Right atrium auricular region (tissue), 2 donors: ENCODE measurements around the gene PRG2. TPM values are rescaled to one million over a fixed set of nuclear protein-coding genes. Genes with fewer than 3 reads are reported as not detected.

ENCODE experiments used
- DNase-seq: peaks from one replicate; pipeline ENCODE4 v3.0.0-alpha.2; 2019; ENCODE audit warnings: low spot score
- H3K27ac ChIP-seq, 2 donors: fragments of 200-600 bp; sonication (generic); 1 replicate in 1 of 2; 2 replicates in 1 of 2; pipeline ENCODE4 v1.5.1; 2016 to 2019
- H3K27me3 ChIP-seq, 2 donors: fragments of 200-600 bp; sonication (generic); one replicate each; pipeline versions ENCODE4 v1.5.1 to v1.6.0; 2017 to 2019
- H3K36me3 ChIP-seq: fragments of 200-600 bp; sonication (generic); one replicate; pipeline ENCODE4 v1.5.1; 2016
- H3K4me1 ChIP-seq, 2 donors: fragments of 200-600 bp; sonication (generic); one replicate each; pipeline versions ENCODE4 v1.5.1 to v1.6.0; 2017 to 2019
- H3K4me3 ChIP-seq, 2 donors: fragments of 200-600 bp; sonication (generic); 1 replicate in 1 of 2; 2 replicates in 1 of 2; pipeline ENCODE4 v1.5.1; 2017 to 2019; ENCODE audit warnings: mild to moderate bottlenecking in 1 of 2, moderate library complexity in 1 of 2
- H3K9me3 ChIP-seq, 2 donors: fragments of 200-600 bp; sonication (generic); one replicate each; pipeline ENCODE4 v1.5.1; 2019
- CTCF ChIP-seq, 2 donors: fragments of 200-600 bp; sonication (generic); IDR thresholded peaks; one replicate each; pipeline ENCODE4 v1.5.1; 2019; ENCODE audit warnings: antibody characterized with exemption in 2 of 2
- total RNA-seq, 2 donors: library from RNA; depleted of rRNA; stranded (reverse); fragments of >200 nt; gene quantifications; one replicate each; pipeline ENCODE4 v1.1.0, GENCODE V29; 2016

PRG2 gene
- total RNA-seq, 2 donors from 2014 or later = not detected

GRCh38 chr11:57419146-57419545, 28.7 kb upstream of the PRG2 start:
- Histone ChIP-seq H3K4me3 (no peak overlapping the region), H3K9me3 (no peaks in the 10 kb centered on the region), H3K27me3 (no peaks in the 10 kb centered on the region), H3K36me3 (peaks cover 63% of the 10 kb centered on the region), H3K27ac (no peak overlapping the region), H3K4me1 (peaks cover 0 to 16% of the 10 kb centered on the region in 2 donors)
- DNase-seq = no peak
- TF ChIP-seq CTCF (IDR thresholded peaks at IDR 0.05) = no peak

- TF ChIP-seq CTCF (IDR thresholded peaks at IDR 0.05) = no peak
- H3K27ac ChIP-seq = no peak overlapping the region
- no peak overlapping the region for H3K4me3 ChIP-seq
- H3K36me3 ChIP-seq = peaks cover 65% of the 10 kb centered on the region
- H3K27me3 ChIP-seq = no peaks in the 10 kb centered on the region
- no peaks in the 10 kb centered on the region for H3K9me3 ChIP-seq
- H3K4me1 ChIP-seq = peaks cover 0 to 11% of the 10 kb centered on the region in 2 donors
- DNase-seq = no peak
Observed at GRCh38 chr11:57418131-57418530, 27.7 kb upstream of the PRG2 start.

- Histone ChIP-seq H3K36me3 (peaks cover 71% of the 10 kb centered on the region), H3K9me3 (no peaks in the 10 kb centered on the region), H3K27me3 (no peaks in the 10 kb centered on the region), H3K27ac (no peak overlapping the region), H3K4me3 (no peak overlapping the region), H3K4me1 (peaks cover 0 to 12% of the 10 kb centered on the region in 2 donors)
- peak; percentile 70 for DNase-seq
- TF ChIP-seq CTCF (IDR thresholded peaks at IDR 0.05) = no peak
Observed at GRCh38 chr11:57417056-57417455, 26.6 kb upstream of the PRG2 start.

- Histone ChIP-seq H3K9me3 (no peaks in the 10 kb centered on the region), H3K27ac (no peak overlapping the region), H3K4me1 (peaks cover 0 to 12% of the 10 kb centered on the region in 2 donors), H3K36me3 (peaks cover 75% of the 10 kb centered on the region), H3K27me3 (no peaks in the 10 kb centered on the region), H3K4me3 (no peak overlapping the region)
- no peak for DNase-seq
- no peak for TF ChIP-seq CTCF (IDR thresholded peaks at IDR 0.05)
Observed at GRCh38 chr11:57416436-57416835, 26.0 kb upstream of the PRG2 start.

- Histone ChIP-seq H3K9me3 (no peaks in the 10 kb centered on the region), H3K4me1 (peaks cover 0 to 12% of the 10 kb centered on the region in 2 donors), H3K36me3 (peaks cover 84% of the 10 kb centered on the region), H3K27me3 (no peaks in the 10 kb centered on the region), H3K4me3 (no peak overlapping the region), H3K27ac (no peak overlapping the region)
- no peak for TF ChIP-seq CTCF (IDR thresholded peaks at IDR 0.05)
- no peak for DNase-seq
Observed at GRCh38 chr11:57414612-57415212, 24.3 kb upstream of the PRG2 start.

- Histone ChIP-seq H3K36me3 (peaks cover 93% of the 10 kb centered on the region), H3K4me1 (peaks cover 0 to 12% of the 10 kb centered on the region in 2 donors), H3K9me3 (no peaks in the 10 kb centered on the region), H3K27me3 (no peaks in the 10 kb centered on the region), H3K4me3 (no peak overlapping the region), H3K27ac (no peak overlapping the region)
- TF ChIP-seq CTCF (IDR thresholded peaks at IDR 0.05) = no peak
- DNase-seq = no peak
Observed at GRCh38 chr11:57413681-57414080, 23.2 kb upstream of the PRG2 start.
